HG02973 (cell line): ENCODE data around the gene RNF34.

Source experiments
- ATAC-seq: cut with Tn5 transposase; IDR thresholded peaks from one replicate; pipeline ENCODE4 v1.9.1; 2021; ENCODE audit warnings: moderate library complexity; ENCODE audit not compliant: unreplicated experiment

Gene RNF34

GRCh38 chr12:121388421-121388981 is 11.4 kb upstream of the RNF34 start:
- no peak for ATAC-seq

- ATAC-seq = no peak
Observed at GRCh38 chr12:121390856-121391255, 9.1 kb upstream of the RNF34 start.

DNA sequence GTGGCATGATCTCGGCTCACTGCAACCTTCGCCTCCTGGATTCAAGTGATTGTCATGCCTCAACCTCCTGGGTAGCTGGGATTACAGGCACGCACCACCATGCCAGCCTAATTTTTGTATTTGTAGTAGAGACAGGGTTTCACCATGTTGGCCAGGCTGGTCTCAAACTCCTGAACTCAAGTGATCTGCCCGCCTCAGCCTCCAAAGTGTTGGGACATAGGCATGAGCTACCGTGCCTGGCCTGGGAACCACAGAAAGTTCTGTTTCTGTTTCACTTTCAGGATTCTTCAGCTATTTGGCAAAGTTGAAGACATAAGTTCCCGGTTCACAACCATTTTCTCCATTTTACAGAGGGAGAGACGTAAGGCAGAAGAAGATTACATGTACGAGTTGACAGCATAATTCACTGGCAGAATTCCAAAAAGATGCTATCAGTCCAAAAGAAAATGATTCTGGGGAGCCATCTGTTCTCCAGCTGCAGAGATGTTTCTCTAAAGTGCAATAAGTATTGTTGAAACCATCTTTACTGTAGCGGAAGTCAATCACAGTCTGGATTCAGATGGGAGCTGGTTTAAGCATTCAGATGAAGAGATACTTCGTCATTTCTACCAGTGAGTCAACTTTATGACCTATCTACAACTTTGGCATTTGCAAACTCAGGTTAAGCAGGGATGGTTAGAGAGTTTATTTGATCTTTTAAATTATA is 8.1 kb upstream of the RNF34 start:
- ATAC-seq = no peak

DNA sequence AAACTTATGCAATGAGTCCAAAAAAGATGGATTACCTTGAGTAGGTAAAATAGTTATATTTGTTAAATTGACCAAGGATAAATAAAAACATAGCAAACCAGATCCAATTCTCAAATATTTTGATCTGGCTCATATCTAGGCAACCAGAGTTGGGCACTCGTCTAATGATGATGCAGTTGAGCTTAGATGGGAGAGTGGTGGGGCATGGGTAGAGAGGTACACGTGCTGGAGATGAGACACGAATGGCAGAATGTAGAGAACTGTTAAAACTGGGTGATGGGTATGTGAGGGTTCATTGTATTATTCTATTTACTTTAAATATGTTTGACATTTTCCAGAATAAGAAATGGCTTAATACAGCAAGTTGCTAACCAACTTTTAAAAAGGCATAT is 7.6 kb upstream of the RNF34 start:
- no peak for ATAC-seq

- no peak for ATAC-seq
Observed at GRCh38 chr12:121397521-121397920, 2.4 kb upstream of the RNF34 start.

GRCh38 chr12:121398355-121398754 is 1.6 kb upstream of the RNF34 start:
- ATAC-seq = no peak

- peak; percentile 49 for ATAC-seq
Observed at GRCh38 chr12:121400332-121401139, 618 bp downstream of the RNF34 start.

- ATAC-seq = no peak
Observed at GRCh38 chr12:121403721-121404120, 3.8 kb downstream of the RNF34 start.

- ATAC-seq = no peak
Observed at GRCh38 chr12:121404734-121405133, 4.8 kb downstream of the RNF34 start.

- ATAC-seq = no peak
Observed at GRCh38 chr12:121405211-121405610, 5.3 kb downstream of the RNF34 start.

GRCh38 chr12:121413917-121414316 is 14.0 kb downstream of the RNF34 start:
- no peak for ATAC-seq

- no peak for ATAC-seq
Observed at GRCh38 chr12:121417847-121418246, 17.9 kb downstream of the RNF34 start.

- no peak for ATAC-seq
Observed at GRCh38 chr12:121420109-121420508, 20.2 kb downstream of the RNF34 start.

GRCh38 chr12:121423253-121423652 is 23.3 kb downstream of the RNF34 start:
- ATAC-seq = no peak

GRCh38 chr12:121423682-121424623 is 24.0 kb downstream of the RNF34 start:
- ATAC-seq = no peak

DNA sequence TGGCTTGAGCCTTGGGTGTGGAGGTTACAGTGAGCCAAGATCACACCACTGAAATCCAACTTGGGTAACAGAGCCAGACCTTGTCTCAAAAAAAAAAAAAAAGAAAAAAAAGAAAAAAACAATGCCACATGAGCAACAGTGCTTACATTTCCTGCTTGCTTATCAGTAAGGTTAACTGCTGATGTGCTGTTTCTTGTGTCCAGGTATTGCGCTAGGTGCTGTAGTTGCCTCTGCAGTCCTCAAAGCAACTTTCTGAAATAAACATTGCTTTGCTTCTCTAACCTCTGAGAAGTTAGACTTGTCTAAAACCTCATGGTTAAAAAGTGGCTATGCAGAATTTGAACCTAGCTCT is 24.7 kb downstream of the RNF34 start:
- ATAC-seq = no peak

DNA sequence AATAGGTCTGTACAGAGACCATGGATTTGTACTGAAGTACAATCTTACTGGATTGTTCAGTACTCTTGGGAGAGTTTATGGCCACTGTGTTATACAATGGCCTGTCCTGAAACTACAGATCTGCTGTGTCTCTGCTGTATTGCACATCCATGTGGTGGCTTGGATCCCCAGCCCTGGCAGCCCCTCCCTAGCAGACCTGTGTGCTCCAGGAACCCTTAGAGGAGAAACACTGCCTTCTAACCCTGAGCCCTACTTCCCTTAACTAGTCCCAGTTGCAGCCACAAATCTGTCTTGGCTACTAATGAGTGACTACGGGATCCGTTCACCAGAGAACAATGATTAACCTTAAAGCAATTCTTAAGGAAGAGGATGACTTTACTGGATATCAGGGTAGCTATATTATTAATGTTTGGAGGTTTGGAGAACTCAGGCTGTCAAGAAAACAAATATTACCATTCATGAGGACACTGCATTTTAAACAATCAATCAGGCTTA is 27.7 kb downstream of the RNF34 start:
- ATAC-seq = no peak

- no peak for ATAC-seq
Observed at GRCh38 chr12:121428883-121429282, 29.0 kb downstream of the RNF34 start.

DNA sequence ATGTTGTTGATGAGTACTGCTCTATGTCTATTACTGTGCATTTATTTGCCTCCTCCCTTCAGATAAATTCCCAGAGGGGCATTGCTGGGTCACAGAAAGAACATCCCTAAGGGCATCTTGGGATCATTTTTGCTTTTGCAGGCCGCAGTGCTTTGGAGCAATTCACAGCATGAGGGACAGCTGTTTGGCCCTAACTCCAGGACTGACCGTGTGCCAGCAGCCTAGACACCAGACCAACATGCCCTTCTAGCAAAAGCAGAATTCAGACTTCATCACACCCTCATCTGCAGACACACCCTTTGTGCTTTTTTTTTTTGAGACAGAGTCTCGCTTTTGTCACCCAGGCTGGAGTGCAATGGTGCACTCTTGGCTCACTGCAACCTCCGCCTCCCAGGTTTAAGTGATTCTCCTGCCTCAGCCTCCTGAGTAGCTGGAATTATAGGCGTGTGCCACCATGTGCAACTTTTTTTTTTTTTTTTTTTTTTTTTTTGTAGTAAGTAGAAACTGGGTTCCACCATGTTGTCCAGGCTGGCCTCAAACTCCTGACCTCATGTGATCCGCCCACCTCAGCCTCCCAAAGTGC is 31.0 kb downstream of the RNF34 start:
- no peak for ATAC-seq

- ATAC-seq = no peak
Observed at GRCh38 chr12:121432740-121433480, 33.0 kb downstream of the RNF34 start.
